H9 (cell line): ENCODE results near the gene TSC22D4. TPM values are rescaled to one million over a fixed set of nuclear protein-coding genes. Genes with fewer than 3 reads are reported as not detected.

ENCODE experiments used
- DNase-seq: peaks from one replicate; pipeline ENCODE4 v3.0.0-alpha.2; 2017
- H2AFZ ChIP-seq: one replicate; pipeline ENCODE4 v1.6.1; 2013; ENCODE audit warnings: mild to moderate bottlenecking, low read length, control low read depth, moderate library complexity
- H2AK5ac ChIP-seq: 2 replicates; pipeline ENCODE4 v1.6.1; 2013; ENCODE audit warnings: low read length, control low read depth, mixed read lengths; ENCODE audit not compliant: insufficient read length
- H2BK120ac ChIP-seq: one replicate; pipeline ENCODE4 v1.6.1; 2013; ENCODE audit warnings: low read depth, mild to moderate bottlenecking, low read length, control low read depth, inconsistent platforms; ENCODE audit not compliant: poor library complexity, severe bottlenecking
- H2BK12ac ChIP-seq: 2 replicates; pipeline ENCODE4 v1.6.1; 2013; ENCODE audit warnings: low read length, control low read depth, mixed read lengths, low read depth; ENCODE audit not compliant: insufficient read length
- H2BK15ac ChIP-seq: 2 replicates; pipeline ENCODE4 v1.6.1; 2013; ENCODE audit warnings: low read depth, low read length, control low read depth
- H2BK20ac ChIP-seq: one replicate; pipeline ENCODE4 v1.6.1; 2013; ENCODE audit warnings: low read depth, mild to moderate bottlenecking, low read length, control low read depth, inconsistent platforms; ENCODE audit not compliant: poor library complexity, severe bottlenecking
- H2BK5ac ChIP-seq: 2 replicates; pipeline ENCODE4 v1.6.1; 2013; ENCODE audit warnings: low read length, control low read depth, mixed read lengths; ENCODE audit not compliant: insufficient read length
- H3K14ac ChIP-seq: 2 replicates; pipeline ENCODE4 v1.6.1; 2013; ENCODE audit warnings: low read length, control low read depth; ENCODE audit not compliant: insufficient read depth
- H3K18ac ChIP-seq: 2 replicates; pipeline ENCODE4 v1.6.1; 2013; ENCODE audit warnings: low read depth, mild to moderate bottlenecking, mixed read lengths, low read length, control low read depth; ENCODE audit not compliant: insufficient read length
- H3K23ac ChIP-seq: 2 replicates; pipeline ENCODE4 v1.6.1; 2013; ENCODE audit warnings: low read length, control low read depth, mixed read lengths, low read depth; ENCODE audit not compliant: insufficient read length
- H3K23me2 ChIP-seq: 2 replicates; pipeline ENCODE4 v1.6.1; 2013; ENCODE audit warnings: low read depth, mild to moderate bottlenecking, mixed read lengths, low read length, control low read depth; ENCODE audit not compliant: insufficient read length, poor library complexity, severe bottlenecking
- H3K27ac ChIP-seq: 2 replicates; pipeline ENCODE4 v1.5.1; 2013; ENCODE audit warnings: low read length, control low read depth, mixed read lengths, low read depth; ENCODE audit not compliant: insufficient read length
- H3K27me3 ChIP-seq: 2 replicates; pipeline ENCODE4 v1.6.1; 2013; ENCODE audit warnings: low read length, control low read depth, inconsistent platforms; ENCODE audit not compliant: insufficient read depth
- H3K4ac ChIP-seq: 2 replicates; pipeline ENCODE4 v1.6.1; 2013; ENCODE audit warnings: low read depth, mild to moderate bottlenecking, control low read depth, inconsistent platforms, low read length, moderate library complexity
- H3K4me1 ChIP-seq: 2 replicates; pipeline ENCODE4 v1.6.1; 2013; ENCODE audit warnings: low read length, control low read depth, inconsistent platforms; ENCODE audit not compliant: insufficient read depth
- H3K4me2 ChIP-seq: 2 replicates; pipeline ENCODE4 v1.6.1; 2013; ENCODE audit warnings: low read length, control low read depth, mixed read lengths; ENCODE audit not compliant: insufficient read length, insufficient read depth
- H3K56ac ChIP-seq: 2 replicates; pipeline ENCODE4 v1.6.1; 2013; ENCODE audit warnings: low read depth, mild to moderate bottlenecking, mixed read lengths, low read length, control low read depth; ENCODE audit not compliant: insufficient read length
- H3K79me1 ChIP-seq: 2 replicates; pipeline ENCODE4 v1.6.1; 2013; ENCODE audit warnings: low read depth, mild to moderate bottlenecking, moderate library complexity, low read length, control low read depth, inconsistent platforms; ENCODE audit not compliant: insufficient read depth, poor library complexity, severe bottlenecking
- H3K79me2 ChIP-seq: 2 replicates; pipeline ENCODE4 v1.6.1; 2013; ENCODE audit warnings: low read length, control low read depth, inconsistent platforms; ENCODE audit not compliant: insufficient read depth
- H3K9ac ChIP-seq: 2 replicates; pipeline ENCODE4 v1.6.1; 2013; ENCODE audit warnings: low read length, control low read depth, mixed read lengths; ENCODE audit not compliant: insufficient read length; ENCODE audit errors: extremely low read depth
- H3K9me3 ChIP-seq: one replicate; pipeline ENCODE4 v1.6.1; 2013; ENCODE audit warnings: low read depth, low read length, inconsistent platforms; ENCODE audit not compliant: control insufficient read depth
- H3T11ph ChIP-seq: one replicate; pipeline ENCODE4 v1.6.1; 2013; ENCODE audit warnings: mild to moderate bottlenecking, low read length, control low read depth, inconsistent platforms
- H4K20me1 ChIP-seq: one replicate; pipeline ENCODE4 v1.6.1; 2013; ENCODE audit not compliant: control insufficient read depth, insufficient read length, insufficient read depth
- H4K5ac ChIP-seq: 2 replicates; pipeline ENCODE4 v1.6.1; 2013; ENCODE audit warnings: low read depth, mild to moderate bottlenecking, mixed read lengths, low read length, control low read depth; ENCODE audit not compliant: insufficient read length
- H4K8ac ChIP-seq: replicated peaks from 2 replicates; pipeline ENCODE4 v1.6.1; 2013; ENCODE audit warnings: low read length, control low read depth, mixed read lengths, low read depth; ENCODE audit not compliant: insufficient read length
- H4K91ac ChIP-seq: 2 replicates; pipeline ENCODE4 v1.6.1; 2013; ENCODE audit warnings: low read depth, mild to moderate bottlenecking, moderate library complexity, mixed read lengths, low read length, control low read depth; ENCODE audit not compliant: insufficient read length
- H3K27ac Mint-ChIP-seq, 3 experiments: 2 replicates in 2 of 3; 3 replicates in 1 of 3; pipeline ENCODE4 v1.8.0; 2020 to 2021; ENCODE audit warnings: mixed read lengths in 3 of 3, mild to moderate bottlenecking in 1 of 3, moderate library complexity in 1 of 3
- H3K27me3 Mint-ChIP-seq: 2 replicates; pipeline ENCODE4 v1.8.0; 2021; ENCODE audit warnings: low read depth, mild to moderate bottlenecking, moderate library complexity, mixed read lengths
- H3K36me3 Mint-ChIP-seq, 3 experiments: 2 replicates in 2 of 3; 3 replicates in 1 of 3; pipeline ENCODE4 v1.8.0; 2020 to 2021; ENCODE audit warnings: low read depth in 3 of 3, mixed read lengths in 3 of 3; ENCODE audit not compliant: insufficient read depth in 1 of 3
- H3K4me1 Mint-ChIP-seq, 2 experiments: 2 replicates each; pipeline ENCODE4 v1.8.0; 2020; ENCODE audit warnings: mixed read lengths in 2 of 2
- H3K4me3 Mint-ChIP-seq, 2 experiments: 2 replicates in 1 of 2; 3 replicates in 1 of 2; pipeline ENCODE4 v1.8.0; 2020 to 2021; ENCODE audit warnings: mild to moderate bottlenecking in 2 of 2, mixed read lengths in 2 of 2, moderate library complexity in 1 of 2
- H3K9me3 Mint-ChIP-seq, 2 experiments: 2 replicates in 1 of 2; 3 replicates in 1 of 2; pipeline ENCODE4 v1.8.0; 2020; ENCODE audit warnings: mild to moderate bottlenecking in 2 of 2, mixed read lengths in 2 of 2, moderate library complexity in 1 of 2
- WGBS: extraction: QIAGEN DNeasy Blood & Tissue Kit; methylation state at CpG from one replicate; pipeline ENCODE4 v1.1.7; 2013; ENCODE audit warnings: missing lambda C conversion rate, low lambda C conversion rate, mixed read lengths; ENCODE audit not compliant: insufficient read length; ENCODE audit errors: extremely low coverage; 5-methylcytosine and 5-hydroxymethylcytosine counted together
- total RNA-seq: library from RNA; stranded (reverse); gene quantifications from 2 replicates; pipeline ENCODE4 v1.2.1, GENCODE V29; 2021
- TF ChIP-seq, protein P1 (sequence below): fragments of 200-600 bp; sonication (generic); conservative IDR thresholded peaks from 3 replicates; pipeline ENCODE4 v1.8.0; 2021; ENCODE audit warnings: antibody characterized with exemption, mild to moderate bottlenecking

The TSC22D4 gene
- total RNA-seq, 1 experiment from 2014 or later, result 17.5 TPM

DNA sequence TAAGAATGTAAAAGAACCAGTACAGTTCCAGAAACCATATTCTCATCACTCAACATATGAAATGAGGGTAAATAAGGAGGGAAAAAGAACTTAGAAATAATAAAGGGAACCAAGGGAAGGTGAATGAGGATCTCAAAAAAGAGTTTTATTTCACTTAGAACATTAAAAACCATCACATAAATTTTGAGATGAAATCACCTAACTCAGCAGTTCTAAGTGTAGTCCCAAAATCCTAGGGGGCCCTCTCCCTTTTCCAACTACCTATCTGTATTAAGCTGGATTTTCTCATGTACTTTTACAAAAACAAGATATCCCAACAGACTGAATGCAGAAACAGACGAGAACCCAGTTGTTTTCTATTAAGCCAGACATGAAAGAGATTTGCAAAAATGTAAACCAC, 53.7 kb downstream of the TSC22D4 start:
- Histone ChIP-seq H4K8ac (no peak overlapping the region), H3K14ac (no peak overlapping the region), H2BK120ac (no peak overlapping the region), H3K27me3 (no peaks in the 10 kb centered on the region), H2BK12ac (no peak overlapping the region), H3K79me2 (no peaks in the 10 kb centered on the region), H3K9me3 (no peaks in the 10 kb centered on the region), H2AK5ac (no peak overlapping the region), H4K5ac (no peak overlapping the region), H2BK15ac (no peak overlapping the region), H2BK20ac (no peak overlapping the region), H3K56ac (no peak overlapping the region), H2BK5ac (no peak overlapping the region), H3K9ac (no peak overlapping the region), H2AFZ (no peak overlapping the region), H3K23me2 (no peaks in the 10 kb centered on the region), H3K18ac (no peak overlapping the region), H4K20me1 (no peaks in the 10 kb centered on the region), H3K79me1 (no peaks in the 10 kb centered on the region), H3K4ac (no peak overlapping the region), H3K4me1 (no peaks in the 10 kb centered on the region), H3T11ph (no peak overlapping the region), H3K4me2 (no peak overlapping the region), H4K91ac (no peak overlapping the region), H3K27ac (no peak overlapping the region), H3K23ac (no peak overlapping the region)
- peaks cover 0 to under 1% of the 10 kb centered on the region in 2 experiments; a peak in 2 of 4 replicates for H3K4me1 Mint-ChIP-seq
- DNase-seq, result no peak
- peaks cover 4 to 14% of the 10 kb centered on the region in 2 experiments; a peak in 3 of 5 replicates for H3K9me3 Mint-ChIP-seq
- H3K27ac Mint-ChIP-seq, result no peak overlapping the region
- H3K36me3 Mint-ChIP-seq, result peaks cover 0 to 4% (median 3%) of the 10 kb centered on the region in 3 experiments; a peak in 4 of 7 replicates
- peaks cover 25% of the 10 kb centered on the region for H3K27me3 Mint-ChIP-seq
- no peak overlapping the region for H3K4me3 Mint-ChIP-seq
- WGBS, result no CpG with 5 or more reads among the region's 1 CpG
- TF ChIP-seq, protein P1, sequence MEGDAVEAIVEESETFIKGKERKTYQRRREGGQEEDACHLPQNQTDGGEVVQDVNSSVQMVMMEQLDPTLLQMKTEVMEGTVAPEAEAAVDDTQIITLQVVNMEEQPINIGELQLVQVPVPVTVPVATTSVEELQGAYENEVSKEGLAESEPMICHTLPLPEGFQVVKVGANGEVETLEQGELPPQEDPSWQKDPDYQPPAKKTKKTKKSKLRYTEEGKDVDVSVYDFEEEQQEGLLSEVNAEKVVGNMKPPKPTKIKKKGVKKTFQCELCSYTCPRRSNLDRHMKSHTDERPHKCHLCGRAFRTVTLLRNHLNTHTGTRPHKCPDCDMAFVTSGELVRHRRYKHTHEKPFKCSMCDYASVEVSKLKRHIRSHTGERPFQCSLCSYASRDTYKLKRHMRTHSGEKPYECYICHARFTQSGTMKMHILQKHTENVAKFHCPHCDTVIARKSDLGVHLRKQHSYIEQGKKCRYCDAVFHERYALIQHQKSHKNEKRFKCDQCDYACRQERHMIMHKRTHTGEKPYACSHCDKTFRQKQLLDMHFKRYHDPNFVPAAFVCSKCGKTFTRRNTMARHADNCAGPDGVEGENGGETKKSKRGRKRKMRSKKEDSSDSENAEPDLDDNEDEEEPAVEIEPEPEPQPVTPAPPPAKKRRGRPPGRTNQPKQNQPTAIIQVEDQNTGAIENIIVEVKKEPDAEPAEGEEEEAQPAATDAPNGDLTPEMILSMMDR, result no peak
